AG09319 (cell line): Measurements from ENCODE around the gene XAGE3.
"Not testable (repeated sequence)": the region's sequence is repeated elsewhere in the genome, so short reads cannot be mapped to it uniquely, and the experiment has no call there.

ENCODE experiments used
- DNase-seq: peaks from one replicate; pipeline ENCODE4 v3.0.0-alpha.2; 2010; ENCODE audit warnings: low read depth; ENCODE audit errors: extremely low read depth
- CTCF ChIP-seq: IDR thresholded peaks from 2 replicates; pipeline ENCODE4 v1.5.1; 2011; ENCODE audit warnings: low read depth, mild to moderate bottlenecking, inconsistent platforms, low read length, moderate library complexity

Gene XAGE3

GRCh38 chrX:52867610-52868348 is at the start of gene XAGE3:
TSS of gene XAGE3 (minus strand) at chrX:52868083. CDS start at chrX:52867133, 950 bp downstream.
- no peak for DNase-seq
- TF ChIP-seq CTCF, result no peak

GRCh38 chrX:52914704-52915103 is 46.8 kb upstream of the XAGE3 start:
- not testable (repeated sequence) for DNase-seq

GRCh38 chrX:52913681-52914080 is 45.8 kb upstream of the XAGE3 start:
- DNase-seq, result not testable (repeated sequence)

GRCh38 chrX:52909313-52909969 is 41.6 kb upstream of the XAGE3 start:
- not testable (repeated sequence) for DNase-seq

GRCh38 chrX:52907900-52908299 is 40.0 kb upstream of the XAGE3 start:
- DNase-seq, result not testable (repeated sequence)

- not testable (repeated sequence) for DNase-seq
Observed at GRCh38 chrX:52907137-52907536, 39.3 kb upstream of the XAGE3 start.

GRCh38 chrX:52906072-52906471 is 38.2 kb upstream of the XAGE3 start:
- DNase-seq, result not testable (repeated sequence)

- DNase-seq, result not testable (repeated sequence)
Observed at GRCh38 chrX:52905531-52905930, 37.6 kb upstream of the XAGE3 start.

- DNase-seq, result not testable (repeated sequence)
Observed at GRCh38 chrX:52896855-52897709, 29.2 kb upstream of the XAGE3 start, which contains the start of gene FAM156B. TSS of gene FAM156B (plus strand) at chrX:52897330. CDS start at chrX:52907226, 9,896 bp downstream.

- not testable (repeated sequence) for DNase-seq
Observed at GRCh38 chrX:52896438-52896837, 28.6 kb upstream of the XAGE3 start.

GRCh38 chrX:52888090-52888489 is 20.2 kb upstream of the XAGE3 start:
- not testable (repeated sequence) for DNase-seq

GRCh38 chrX:52887459-52887858 is 19.6 kb upstream of the XAGE3 start:
- not testable (repeated sequence) for DNase-seq

GRCh38 chrX:52876386-52876785 is 8.5 kb upstream of the XAGE3 start:
- not testable (repeated sequence) for DNase-seq

- not testable (repeated sequence) for DNase-seq
Observed at GRCh38 chrX:52875436-52875835, 7.6 kb upstream of the XAGE3 start.
